ENCODE data around the gene DDX10. TPM values are rescaled to one million over a fixed set of nuclear protein-coding genes. Genes with fewer than 3 reads are reported as not detected.

Gene DDX10
- total RNA-seq, 1 experiment from 2014 or later, result 48.3 TPM

DNA sequence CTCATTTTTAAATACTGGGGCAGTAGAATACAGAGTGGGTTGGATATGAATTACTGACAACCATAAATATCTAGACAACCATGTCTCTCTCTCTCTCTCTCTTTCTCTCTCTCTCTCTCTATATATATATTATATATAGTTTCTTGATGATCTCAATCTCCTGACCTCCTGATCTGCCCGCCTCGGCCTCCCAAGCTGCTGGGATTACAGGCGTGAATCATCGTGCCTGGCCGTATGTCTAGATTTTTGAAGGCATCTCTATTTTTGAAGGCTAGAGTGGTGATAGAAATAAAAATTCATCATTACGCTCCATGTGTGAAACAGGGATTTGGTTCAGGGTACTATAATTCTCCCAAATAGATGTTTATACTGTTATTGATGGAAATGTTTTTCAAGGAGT is 84.1 kb downstream of the DDX10 start:
- H3K27ac ChIP-seq (ENCODE audit: insufficient read length, low read depth, low read length), result no peak overlapping the region
- no peak overlapping the region for H2BK120ac ChIP-seq (ENCODE audit: low read depth, low read length, poor library complexity, severe bottlenecking)
- no peak overlapping the region for H3K18ac ChIP-seq (ENCODE audit: insufficient read length, low read depth, low read length)
- H2BK12ac ChIP-seq (ENCODE audit: insufficient read length, low read depth, low read length), result no peak overlapping the region
- no peak overlapping the region for H3K4me2 ChIP-seq (ENCODE audit: insufficient read depth, insufficient read length, low read length)
- no peaks in the 10 kb centered on the region for H3K4me1 ChIP-seq (ENCODE audit: insufficient read depth, low read length)
- DNase-seq, result no peak
- H3K9me3 Mint-ChIP-seq, result no peaks in the 10 kb centered on the region; a peak in 1 of 5 replicates
- no peaks in the 10 kb centered on the region for H3K79me1 ChIP-seq (ENCODE audit: insufficient read depth, low read depth, low read length, poor library complexity, severe bottlenecking)
- WGBS (ENCODE audit: extremely low coverage, insufficient read length, low lambda C conversion rate), result no CpG with 5 or more reads among the region's 6 CpGs
- no peaks in the 10 kb centered on the region for H3K9me3 ChIP-seq (ENCODE audit: control insufficient read depth, low read depth, low read length)
- no peak overlapping the region for H3K4ac ChIP-seq (ENCODE audit: low read depth, low read length)
- H3K9ac ChIP-seq (ENCODE audit: extremely low read depth, insufficient read length, low read length), result no peak overlapping the region
- no peak overlapping the region for H3K4me3 Mint-ChIP-seq
- no peak overlapping the region for H2AFZ ChIP-seq (ENCODE audit: low read length)
- H4K5ac ChIP-seq (ENCODE audit: insufficient read length, low read depth, low read length), result no peak overlapping the region
- H4K8ac ChIP-seq (replicated peaks; ENCODE audit: insufficient read length, low read depth, low read length), result no peak overlapping the region
- H3K27ac Mint-ChIP-seq, result no peak overlapping the region
- H2BK20ac ChIP-seq (ENCODE audit: low read depth, low read length, poor library complexity, severe bottlenecking), result no peak overlapping the region
- no peaks in the 10 kb centered on the region for H3K4me1 Mint-ChIP-seq
- H2BK5ac ChIP-seq (ENCODE audit: insufficient read length, low read length), result no peak overlapping the region
- no peak overlapping the region for H3K14ac ChIP-seq (ENCODE audit: insufficient read depth, low read length)
- H4K91ac ChIP-seq (ENCODE audit: insufficient read length, low read depth, low read length), result no peak overlapping the region
- no peaks in the 10 kb centered on the region; the same call in 1 of the 2 replicates for H3K79me2 ChIP-seq (ENCODE audit: insufficient read depth, low read length)
- no peaks in the 10 kb centered on the region for H3K23me2 ChIP-seq (ENCODE audit: insufficient read length, low read depth, low read length, poor library complexity, severe bottlenecking)
- H4K20me1 ChIP-seq (ENCODE audit: control insufficient read depth, insufficient read depth, insufficient read length), result no peaks in the 10 kb centered on the region
- TF ChIP-seq, protein P1, sequence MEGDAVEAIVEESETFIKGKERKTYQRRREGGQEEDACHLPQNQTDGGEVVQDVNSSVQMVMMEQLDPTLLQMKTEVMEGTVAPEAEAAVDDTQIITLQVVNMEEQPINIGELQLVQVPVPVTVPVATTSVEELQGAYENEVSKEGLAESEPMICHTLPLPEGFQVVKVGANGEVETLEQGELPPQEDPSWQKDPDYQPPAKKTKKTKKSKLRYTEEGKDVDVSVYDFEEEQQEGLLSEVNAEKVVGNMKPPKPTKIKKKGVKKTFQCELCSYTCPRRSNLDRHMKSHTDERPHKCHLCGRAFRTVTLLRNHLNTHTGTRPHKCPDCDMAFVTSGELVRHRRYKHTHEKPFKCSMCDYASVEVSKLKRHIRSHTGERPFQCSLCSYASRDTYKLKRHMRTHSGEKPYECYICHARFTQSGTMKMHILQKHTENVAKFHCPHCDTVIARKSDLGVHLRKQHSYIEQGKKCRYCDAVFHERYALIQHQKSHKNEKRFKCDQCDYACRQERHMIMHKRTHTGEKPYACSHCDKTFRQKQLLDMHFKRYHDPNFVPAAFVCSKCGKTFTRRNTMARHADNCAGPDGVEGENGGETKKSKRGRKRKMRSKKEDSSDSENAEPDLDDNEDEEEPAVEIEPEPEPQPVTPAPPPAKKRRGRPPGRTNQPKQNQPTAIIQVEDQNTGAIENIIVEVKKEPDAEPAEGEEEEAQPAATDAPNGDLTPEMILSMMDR (conservative IDR thresholded peaks at IDR 0.05), result no peak
- H3T11ph ChIP-seq (ENCODE audit: low read length), result no peak overlapping the region
- H3K27me3 ChIP-seq (ENCODE audit: insufficient read depth, low read length), result no peaks in the 10 kb centered on the region
- H2AK5ac ChIP-seq (ENCODE audit: insufficient read length, low read length), result no peak overlapping the region
- H2BK15ac ChIP-seq (ENCODE audit: low read depth, low read length), result no peak overlapping the region
- H3K56ac ChIP-seq (ENCODE audit: insufficient read length, low read depth, low read length), result no peak overlapping the region
- no peak overlapping the region for H3K23ac ChIP-seq (ENCODE audit: insufficient read length, low read depth, low read length)
- no peaks in the 10 kb centered on the region for H3K36me3 Mint-ChIP-seq (ENCODE audit: insufficient read depth in 1 of 3, low read depth in 3 of 3)
- H3K27me3 Mint-ChIP-seq (ENCODE audit: low read depth), result no peaks in the 10 kb centered on the region
